ENCODE data around the gene C16orf87.

DNA sequence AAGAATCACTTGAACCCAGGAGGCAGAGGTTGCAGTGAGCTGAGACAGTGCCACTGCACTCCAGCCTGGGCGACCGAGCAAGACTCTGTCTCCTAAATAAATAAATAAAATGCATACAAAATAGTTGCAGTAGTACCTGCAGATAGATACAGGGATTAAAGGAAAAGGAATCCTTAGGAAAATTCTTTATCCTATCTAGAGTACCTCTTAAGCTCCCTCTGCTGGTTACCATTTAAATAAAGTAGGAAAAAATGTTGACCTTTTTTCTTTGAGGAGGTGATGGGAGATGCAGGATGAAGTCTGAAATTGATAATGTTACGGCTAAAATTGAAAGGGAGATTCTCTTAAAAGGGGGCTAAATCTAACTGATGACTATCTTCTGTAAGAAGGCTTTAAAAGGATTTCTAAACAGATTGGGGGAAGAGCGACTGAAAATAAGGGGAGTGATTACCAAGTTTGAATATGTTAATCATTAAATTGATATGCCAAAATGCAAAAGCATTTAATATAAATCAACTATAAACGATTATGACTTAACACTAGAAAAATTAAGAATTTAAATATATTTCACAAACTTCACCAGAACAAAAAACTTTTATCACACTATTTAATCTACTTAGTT is 29.4 kb downstream of the C16orf87 start:
- TF ChIP-seq, protein P1, sequence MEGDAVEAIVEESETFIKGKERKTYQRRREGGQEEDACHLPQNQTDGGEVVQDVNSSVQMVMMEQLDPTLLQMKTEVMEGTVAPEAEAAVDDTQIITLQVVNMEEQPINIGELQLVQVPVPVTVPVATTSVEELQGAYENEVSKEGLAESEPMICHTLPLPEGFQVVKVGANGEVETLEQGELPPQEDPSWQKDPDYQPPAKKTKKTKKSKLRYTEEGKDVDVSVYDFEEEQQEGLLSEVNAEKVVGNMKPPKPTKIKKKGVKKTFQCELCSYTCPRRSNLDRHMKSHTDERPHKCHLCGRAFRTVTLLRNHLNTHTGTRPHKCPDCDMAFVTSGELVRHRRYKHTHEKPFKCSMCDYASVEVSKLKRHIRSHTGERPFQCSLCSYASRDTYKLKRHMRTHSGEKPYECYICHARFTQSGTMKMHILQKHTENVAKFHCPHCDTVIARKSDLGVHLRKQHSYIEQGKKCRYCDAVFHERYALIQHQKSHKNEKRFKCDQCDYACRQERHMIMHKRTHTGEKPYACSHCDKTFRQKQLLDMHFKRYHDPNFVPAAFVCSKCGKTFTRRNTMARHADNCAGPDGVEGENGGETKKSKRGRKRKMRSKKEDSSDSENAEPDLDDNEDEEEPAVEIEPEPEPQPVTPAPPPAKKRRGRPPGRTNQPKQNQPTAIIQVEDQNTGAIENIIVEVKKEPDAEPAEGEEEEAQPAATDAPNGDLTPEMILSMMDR (IDR thresholded peaks at IDR 0.05): peak; percentile 5 to 39 (median 21)
- TF ChIP-seq POLR2AphosphoS5 (IDR thresholded peaks at IDR 0.05): no peak
- no peak for TF ChIP-seq POLR2A (IDR thresholded peaks at IDR 0.05)
